Gastrocnemius medialis (tissue), 4 donors: Measurements from ENCODE around the gene OPN4. TPM values are rescaled to one million over a fixed set of nuclear protein-coding genes. Genes with fewer than 3 reads are reported as not detected.
A peak's percentile ranks its signal among the peaks of the same experiment; 100 is the strongest.

Experiments
- ATAC-seq, 2 donors: fragments of 150-250 bp; one replicate each; pipeline ENCODE4 v1.9.1; 2016
- DNase-seq, 2 donors: peaks; one replicate each; pipeline ENCODE4 v3.0.0-alpha.2; 2019
- H3K27ac ChIP-seq, 4 donors: fragments of 200-600 bp; sonication (generic); 1 replicate in 1 of 4; 2 replicates in 3 of 4; pipeline ENCODE4 v1.5.1; 2016 to 2018; ENCODE audit warnings: mild to moderate bottlenecking in 2 of 4, moderate library complexity in 1 of 4
- H3K27me3 ChIP-seq, 3 donors: fragments of 200-600 bp; sonication (generic) in 2 of 3; 1 replicate in 1 of 3; 2 replicates in 2 of 3; pipeline versions ENCODE4 v1.5.1 to v1.6.0; 2016 to 2019; ENCODE audit warnings: mild to moderate bottlenecking in 1 of 3, moderate library complexity in 1 of 3
- H3K36me3 ChIP-seq, 2 donors: fragments of 200-600 bp; sonication (generic) in 1 of 2; one replicate each; pipeline ENCODE4 v1.5.1; 2017 to 2018
- H3K4me1 ChIP-seq, 2 donors: fragments of 200-600 bp; sonication (generic) in 1 of 2; one replicate each; pipeline ENCODE4 v1.5.1; 2016 to 2017; ENCODE audit warnings: mild to moderate bottlenecking in 2 of 2
- H3K4me3 ChIP-seq, 4 donors: fragments of 200-600 bp; sonication (generic) in 3 of 4; 1 replicate in 1 of 4; 2 replicates in 3 of 4; pipeline ENCODE4 v1.5.1; 2016 to 2019; ENCODE audit warnings: mild to moderate bottlenecking in 2 of 4
- H3K9me3 ChIP-seq, 3 donors: fragments of 200-600 bp; sonication (generic) in 2 of 3; 1 replicate in 1 of 3; 2 replicates in 2 of 3; pipeline ENCODE4 v1.5.1; 2016 to 2019
- POLR2A ChIP-seq, 2 donors: fragments of 450-650 bp; IDR thresholded peaks; one replicate each; pipeline ENCODE4 v1.6.1; 2017; ENCODE audit warnings: antibody characterized with exemption in 2 of 2, mild to moderate bottlenecking in 2 of 2, moderate library complexity in 2 of 2
- in situ Hi-C, 4 donors: fragments of 200-750 bp; cut with MboI; loops; one replicate each; pipeline versions ENCODE4 v1.15.0 to v1.8.0; 2017; ENCODE audit warnings: low sequenced_read_pairs in 4 of 4
- intact Hi-C: fragments of 100-400 bp; cut with DNase I; formaldehyde crosslinking; loops from one replicate; pipeline ENCODE4 v1.15.1; 2023; ENCODE audit warnings: low total_unique reads
- total RNA-seq, 4 donors: library from RNA; depleted of rRNA; stranded (reverse); fragments of >200 nt; gene quantifications; one replicate each; pipeline versions ENCODE4 v1.1.0 to v1.2.3, GENCODE V29; 2016
- TF ChIP-seq, protein P1 (sequence below), 5 experiments: fragments of 450-650 bp in 3 of 5; fragments of 200-600 bp in 2 of 5; sonication (generic) in 2 of 5; IDR thresholded peaks in 4 of 5; conservative IDR thresholded peaks in 1 of 5; 1 replicate in 4 of 5; 2 replicates in 1 of 5; pipeline ENCODE4 v1.5.1; 2016 to 2019; ENCODE audit warnings: antibody characterized with exemption in 5 of 5, mild to moderate bottlenecking in 3 of 5, moderate library complexity in 3 of 5

OPN4 gene
- total RNA-seq, 4 donors from 2014 or later, result 0.13 to 4.2 (median 0.92) TPM; not detected in 1

DNA sequence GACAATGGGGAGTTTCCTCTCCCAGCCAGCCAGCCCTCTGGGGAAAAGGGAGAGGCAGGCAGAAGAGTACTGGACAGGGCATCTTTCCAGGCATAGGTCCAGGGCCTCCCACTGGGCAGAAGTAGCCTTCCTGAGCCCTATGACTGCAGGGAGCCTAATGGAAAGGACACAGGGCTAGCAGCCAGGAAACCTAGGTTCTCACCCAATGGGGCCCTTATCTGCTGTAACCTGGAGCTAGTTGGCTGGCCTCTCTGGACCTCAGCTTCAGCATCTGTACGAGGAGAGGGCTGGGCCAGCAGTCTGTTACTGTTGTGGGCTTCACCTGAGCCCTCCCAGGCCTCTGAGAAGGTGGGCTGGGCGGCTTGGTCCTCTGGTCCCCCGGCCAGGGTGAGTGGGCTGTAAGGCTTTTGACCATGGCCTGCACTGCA, 36.3 kb downstream of the OPN4 start:
- peaks cover 0 to 37% of the 10 kb centered on the region in 2 donors for H3K36me3 ChIP-seq
- peaks cover 44 to 60% of the 10 kb centered on the region in 2 donors for H3K4me1 ChIP-seq
- no peak overlapping the region for H3K4me3 ChIP-seq
- peak overlapping the region; percentile 58 to 99 (median 66) for H3K27ac ChIP-seq
- ATAC-seq (no peak), DNase-seq (no peak)
- no peaks in the 10 kb centered on the region for H3K9me3 ChIP-seq
- in situ Hi-C loops, result loop anchor here in 1 of 4 donors (10.0 kb wide), 1 partner anchor 204 kb away; no protein-coding TSS in a partner anchor
- no peaks in the 10 kb centered on the region for H3K27me3 ChIP-seq
- TF ChIP-seq POLR2A (IDR thresholded peaks at IDR 0.05), result no peak
- TF ChIP-seq, protein P1, sequence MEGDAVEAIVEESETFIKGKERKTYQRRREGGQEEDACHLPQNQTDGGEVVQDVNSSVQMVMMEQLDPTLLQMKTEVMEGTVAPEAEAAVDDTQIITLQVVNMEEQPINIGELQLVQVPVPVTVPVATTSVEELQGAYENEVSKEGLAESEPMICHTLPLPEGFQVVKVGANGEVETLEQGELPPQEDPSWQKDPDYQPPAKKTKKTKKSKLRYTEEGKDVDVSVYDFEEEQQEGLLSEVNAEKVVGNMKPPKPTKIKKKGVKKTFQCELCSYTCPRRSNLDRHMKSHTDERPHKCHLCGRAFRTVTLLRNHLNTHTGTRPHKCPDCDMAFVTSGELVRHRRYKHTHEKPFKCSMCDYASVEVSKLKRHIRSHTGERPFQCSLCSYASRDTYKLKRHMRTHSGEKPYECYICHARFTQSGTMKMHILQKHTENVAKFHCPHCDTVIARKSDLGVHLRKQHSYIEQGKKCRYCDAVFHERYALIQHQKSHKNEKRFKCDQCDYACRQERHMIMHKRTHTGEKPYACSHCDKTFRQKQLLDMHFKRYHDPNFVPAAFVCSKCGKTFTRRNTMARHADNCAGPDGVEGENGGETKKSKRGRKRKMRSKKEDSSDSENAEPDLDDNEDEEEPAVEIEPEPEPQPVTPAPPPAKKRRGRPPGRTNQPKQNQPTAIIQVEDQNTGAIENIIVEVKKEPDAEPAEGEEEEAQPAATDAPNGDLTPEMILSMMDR (IDR thresholded peaks at IDR 0.05 in 4 of 5, conservative IDR thresholded peaks at IDR 0.05 in 1 of 5), result no peak
- intact Hi-C loops, result no loop called here

DNA sequence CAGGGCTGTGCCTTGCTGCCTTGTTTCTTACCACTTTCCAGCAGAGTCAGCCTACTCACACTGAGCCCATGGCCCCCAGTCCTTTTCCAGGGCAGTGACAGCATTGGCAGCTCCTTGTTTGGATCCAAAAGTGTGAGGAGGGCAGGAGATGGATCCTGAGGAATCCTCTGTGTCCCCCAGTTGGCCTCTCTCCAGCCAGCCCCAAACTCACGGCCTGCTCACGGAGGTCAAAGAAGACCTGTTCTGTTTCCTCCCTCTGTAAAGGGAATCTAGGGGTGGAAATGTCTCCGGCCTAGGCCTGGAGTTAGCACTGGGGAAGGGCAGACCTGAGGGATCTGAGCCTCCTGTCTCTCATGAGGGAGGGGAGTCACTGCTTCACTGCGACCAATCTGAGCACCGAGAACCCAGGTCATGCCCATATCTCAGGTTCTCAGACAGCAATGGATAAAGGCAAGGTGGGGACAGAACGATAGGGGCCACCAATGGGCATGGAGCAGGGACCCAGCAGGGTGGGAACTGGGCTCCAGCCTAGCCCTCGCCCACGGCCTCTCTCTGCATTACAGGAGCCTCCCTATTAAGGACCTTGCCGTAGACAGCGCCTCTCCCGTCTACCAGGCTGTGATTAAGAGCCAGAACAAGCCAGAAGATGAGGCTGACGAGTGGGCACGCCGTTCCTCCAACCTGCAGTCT, 37.1 kb downstream of the OPN4 start:
- no peak for DNase-seq
- Histone ChIP-seq H3K4me1 (peaks cover 41 to 52% of the 10 kb centered on the region in 2 donors), H3K4me3 (no peak overlapping the region), H3K36me3 (peaks cover 0 to 43% of the 10 kb centered on the region in 2 donors), H3K27me3 (no peaks in the 10 kb centered on the region), H3K27ac (peak overlapping the region; percentile 58 to 99 (median 66)), H3K9me3 (no peaks in the 10 kb centered on the region)
- in situ Hi-C loops (loop anchor here in 1 of 4 donors (10.0 kb wide), 1 partner anchor 203 kb away; no protein-coding TSS in a partner anchor), intact Hi-C loops (no loop called here)
- TF ChIP-seq, protein P1 (IDR thresholded peaks at IDR 0.05 in 4 of 5, conservative IDR thresholded peaks at IDR 0.05 in 1 of 5), result no peak
- TF ChIP-seq POLR2A (IDR thresholded peaks at IDR 0.05), result no peak
- no peak for ATAC-seq

DNA sequence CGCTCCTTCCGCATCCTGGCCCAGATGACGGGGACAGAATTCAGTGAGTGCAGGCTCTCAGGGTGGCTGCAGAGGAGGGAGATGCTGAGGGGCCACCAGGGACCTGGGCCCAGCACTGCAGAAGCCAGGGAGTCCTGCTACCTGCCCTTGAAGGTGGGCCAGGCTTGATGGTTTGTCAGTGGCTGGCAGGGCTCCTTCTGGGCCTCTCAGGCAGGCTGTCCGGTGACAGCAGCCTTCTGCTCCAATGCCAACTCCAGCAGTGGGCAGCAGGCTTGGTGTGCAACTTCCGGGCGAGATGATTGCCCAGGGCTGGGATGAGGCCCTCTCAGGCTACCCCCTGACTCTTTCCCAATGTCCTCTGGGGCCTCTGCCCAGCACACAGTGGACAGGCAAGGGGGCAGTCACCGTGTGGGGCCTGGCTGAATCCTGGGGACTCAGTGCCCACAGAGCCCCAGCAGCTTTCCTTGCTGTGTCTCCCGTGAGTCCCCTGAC, 37.7 kb downstream of the OPN4 start:
- H3K36me3 ChIP-seq, result peaks cover 0 to 46% of the 10 kb centered on the region in 2 donors
- intact Hi-C loops (no loop called here), in situ Hi-C loops (loop anchor here in 1 of 4 donors (10.0 kb wide), 1 partner anchor 203 kb away; no protein-coding TSS in a partner anchor)
- peak overlapping the region; percentile 58 to 99 (median 66) for H3K27ac ChIP-seq
- TF ChIP-seq POLR2A (IDR thresholded peaks at IDR 0.05), result no peak
- TF ChIP-seq, protein P1 (IDR thresholded peaks at IDR 0.05 in 4 of 5, conservative IDR thresholded peaks at IDR 0.05 in 1 of 5), result no peak
- DNase-seq, result peak in 1 of 2 donors; percentile 73
- ATAC-seq, result peak in 1 of 2 donors; percentile 19
- H3K9me3 ChIP-seq, result no peaks in the 10 kb centered on the region
- H3K4me3 ChIP-seq, result no peak overlapping the region
- no peaks in the 10 kb centered on the region for H3K27me3 ChIP-seq
- peaks cover 41 to 46% of the 10 kb centered on the region in 2 donors for H3K4me1 ChIP-seq

DNA sequence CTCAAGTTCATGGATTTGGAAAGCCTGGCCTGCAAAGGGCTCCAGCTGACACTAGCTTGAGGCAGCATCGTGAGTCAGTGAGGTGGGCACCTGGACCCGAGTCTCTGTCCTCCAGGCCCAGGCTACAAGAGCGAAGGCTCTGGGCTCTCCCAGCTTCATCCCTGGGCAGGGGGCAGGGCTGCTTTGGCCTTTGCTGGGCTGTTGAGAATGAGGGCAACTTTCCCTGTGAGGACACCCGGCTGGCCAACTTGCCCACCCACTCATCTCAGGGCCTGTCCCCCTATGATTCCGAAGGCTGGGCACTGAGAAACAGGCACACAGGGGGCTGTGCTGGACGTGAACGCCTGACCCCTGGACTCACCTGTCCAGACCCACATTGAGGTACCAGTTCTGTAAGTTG, 38.3 kb downstream of the OPN4 start:
- ATAC-seq (no peak), DNase-seq (no peak)
- TF ChIP-seq POLR2A (IDR thresholded peaks at IDR 0.05), result no peak
- TF ChIP-seq, protein P1 (IDR thresholded peaks at IDR 0.05 in 4 of 5, conservative IDR thresholded peaks at IDR 0.05 in 1 of 5), result no peak
- Histone ChIP-seq H3K9me3 (no peaks in the 10 kb centered on the region), H3K36me3 (peaks cover 0 to 42% of the 10 kb centered on the region in 2 donors), H3K4me3 (no peak overlapping the region), H3K4me1 (peaks cover 38 to 40% of the 10 kb centered on the region in 2 donors), H3K27me3 (no peaks in the 10 kb centered on the region), H3K27ac (peak overlapping the region; percentile 58 to 99 (median 66))
- in situ Hi-C loops (loop anchor here in 1 of 4 donors (10.0 kb wide), 1 partner anchor 202 kb away; no protein-coding TSS in a partner anchor), intact Hi-C loops (no loop called here)
